ENCODE results near the gene PRR18.

Gene PRR18

DNA sequence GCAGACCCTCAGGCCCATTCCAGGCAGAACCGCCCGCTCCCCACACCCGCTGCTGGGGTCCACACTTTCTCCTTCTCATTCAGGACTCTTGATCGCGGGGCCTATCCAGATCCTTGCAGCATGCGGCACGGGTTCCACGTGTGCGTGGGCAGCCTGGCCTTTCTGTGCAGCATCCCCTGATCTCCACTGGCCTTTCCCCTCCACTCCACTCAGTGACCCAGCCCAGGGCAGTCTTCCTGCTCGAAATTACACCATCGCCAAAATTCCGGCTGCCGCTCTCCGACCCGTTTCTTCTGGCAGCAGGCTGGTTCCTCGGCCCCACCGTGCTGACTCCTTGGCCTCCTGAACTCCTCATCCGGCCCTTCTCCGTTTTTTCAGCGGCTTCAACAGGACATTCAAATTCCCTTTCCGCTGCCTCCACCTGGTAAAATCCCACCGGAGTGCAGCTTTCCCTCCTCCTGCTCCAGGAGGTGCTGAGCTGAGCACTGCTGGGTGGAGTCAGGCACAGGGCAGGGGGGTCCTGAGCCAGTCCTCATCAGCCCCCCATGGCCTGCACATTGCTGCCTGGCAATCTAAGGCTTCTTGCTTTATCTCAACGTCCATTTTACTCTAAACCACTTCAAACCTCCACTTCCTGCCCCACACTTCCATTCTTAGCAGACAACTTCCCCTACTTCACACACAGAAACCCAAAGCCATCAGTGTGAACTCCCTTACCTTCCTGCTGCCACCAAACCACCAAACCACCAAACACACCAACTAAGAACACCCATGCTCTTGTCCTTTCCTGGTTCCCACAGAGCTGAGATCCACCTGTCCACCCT, 25.2 kb upstream of the PRR18 start:
- DNase-seq: no peak

DNA sequence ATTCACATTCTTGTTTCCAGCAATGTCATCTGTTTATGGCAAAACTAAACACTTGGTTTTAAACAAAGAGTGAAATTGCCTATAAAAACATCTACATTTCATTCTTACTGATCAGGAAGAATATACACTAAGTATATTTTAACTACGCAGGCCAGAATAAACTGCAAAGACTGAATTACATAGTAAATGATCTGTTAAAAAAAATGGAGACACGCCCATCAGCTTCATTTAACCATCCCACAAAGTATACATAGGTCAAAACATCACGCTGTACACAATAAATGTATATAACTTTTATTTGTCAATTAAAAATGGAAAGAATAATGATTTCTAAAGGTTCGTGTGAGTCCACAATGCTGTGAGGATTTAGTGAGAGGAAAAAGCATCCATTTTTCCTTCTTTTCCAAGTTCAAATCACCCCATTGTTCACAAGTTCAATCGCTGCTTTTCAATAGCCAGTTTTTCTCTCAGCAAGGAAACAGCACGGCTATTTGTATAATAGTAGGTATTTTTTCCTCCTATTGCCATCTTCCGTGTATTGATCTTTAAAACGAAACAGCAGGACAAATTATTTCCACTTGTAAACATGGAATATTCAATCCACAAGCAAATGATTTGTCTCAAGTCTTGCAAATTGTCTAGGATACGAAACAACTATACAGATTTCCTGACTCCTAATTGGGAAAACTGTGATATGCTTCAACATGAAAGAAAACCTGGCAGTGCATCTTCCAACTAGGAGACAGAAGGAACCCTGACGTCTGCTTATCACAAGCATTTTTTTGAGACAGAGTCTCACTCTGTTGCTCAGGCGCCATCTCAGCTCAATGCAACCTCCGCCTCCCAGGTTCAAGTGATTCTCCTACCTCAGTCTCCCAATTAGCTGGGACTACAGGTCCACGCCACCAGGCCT, 23.6 kb upstream of the PRR18 start:
- no peak for DNase-seq

DNA sequence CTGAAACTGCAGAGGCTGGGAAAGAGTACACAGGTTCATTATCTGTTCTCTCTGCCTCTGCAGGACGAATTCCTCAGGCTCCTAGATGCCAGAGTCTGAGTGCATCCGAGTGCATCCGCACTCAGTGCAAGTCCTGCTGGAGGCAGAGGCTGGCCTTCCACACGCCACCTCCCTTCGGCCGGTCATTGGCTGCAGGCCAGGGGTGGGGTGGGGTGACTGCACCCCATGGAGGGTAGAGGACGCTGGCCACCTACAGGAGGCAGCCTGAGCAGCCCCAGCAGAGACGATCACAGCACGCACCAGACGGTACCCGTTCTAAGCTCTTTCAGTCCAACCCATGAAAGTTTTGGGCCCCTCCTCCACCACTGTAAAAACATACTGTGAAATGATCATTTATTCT, 22.4 kb upstream of the PRR18 start:
- DNase-seq: peak; percentile 60

DNA sequence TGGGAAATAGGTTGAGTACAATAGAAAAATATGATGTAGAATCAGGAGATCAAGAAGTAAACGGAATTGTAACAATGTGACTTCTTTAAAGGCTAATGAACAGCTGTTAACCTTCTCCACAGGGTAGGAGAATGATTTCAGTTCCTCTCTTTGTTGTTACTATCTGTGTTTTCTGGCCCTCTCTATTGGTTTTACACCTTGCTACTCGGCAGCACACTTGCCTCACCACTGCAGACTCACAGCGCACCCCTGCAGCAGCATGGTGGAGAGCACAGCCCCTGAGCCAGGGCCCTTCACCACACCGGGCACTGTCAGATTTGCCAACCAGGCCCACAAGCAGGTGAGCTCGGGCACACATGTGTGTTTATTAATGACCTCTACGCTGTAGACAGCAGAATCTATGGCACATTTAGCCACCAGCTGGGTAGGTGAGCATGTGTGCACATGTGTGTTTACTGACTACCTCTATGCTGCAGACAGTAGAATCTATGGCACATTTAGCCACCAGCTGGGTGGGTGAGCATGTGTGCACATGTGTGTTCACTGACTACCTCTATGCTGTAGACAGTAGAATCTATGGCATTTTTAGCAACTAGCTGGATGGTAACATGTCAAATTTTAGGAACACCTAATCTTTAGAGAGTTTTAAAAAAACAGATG, 17.3 kb upstream of the PRR18 start:
- DNase-seq: no peak

DNA sequence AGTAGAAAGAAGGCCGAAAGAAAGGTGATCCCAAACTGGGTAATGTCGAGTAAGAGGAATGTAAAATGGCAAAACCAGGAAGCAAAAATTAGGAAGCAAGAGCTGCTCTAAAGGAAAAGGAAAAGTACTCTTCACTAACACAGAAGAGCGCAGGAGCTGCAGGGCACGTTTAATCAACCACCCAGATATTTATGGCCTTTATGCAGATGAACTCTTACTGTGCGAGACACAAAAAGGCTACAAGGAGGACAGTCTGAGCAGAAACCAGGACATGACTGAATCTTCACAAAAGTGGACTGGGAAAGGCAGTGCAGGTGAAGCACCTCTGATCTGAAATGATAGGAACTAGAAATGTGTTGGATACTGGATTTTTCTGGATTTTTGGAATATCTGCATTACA, 15.2 kb upstream of the PRR18 start:
- no peak for DNase-seq

DNA sequence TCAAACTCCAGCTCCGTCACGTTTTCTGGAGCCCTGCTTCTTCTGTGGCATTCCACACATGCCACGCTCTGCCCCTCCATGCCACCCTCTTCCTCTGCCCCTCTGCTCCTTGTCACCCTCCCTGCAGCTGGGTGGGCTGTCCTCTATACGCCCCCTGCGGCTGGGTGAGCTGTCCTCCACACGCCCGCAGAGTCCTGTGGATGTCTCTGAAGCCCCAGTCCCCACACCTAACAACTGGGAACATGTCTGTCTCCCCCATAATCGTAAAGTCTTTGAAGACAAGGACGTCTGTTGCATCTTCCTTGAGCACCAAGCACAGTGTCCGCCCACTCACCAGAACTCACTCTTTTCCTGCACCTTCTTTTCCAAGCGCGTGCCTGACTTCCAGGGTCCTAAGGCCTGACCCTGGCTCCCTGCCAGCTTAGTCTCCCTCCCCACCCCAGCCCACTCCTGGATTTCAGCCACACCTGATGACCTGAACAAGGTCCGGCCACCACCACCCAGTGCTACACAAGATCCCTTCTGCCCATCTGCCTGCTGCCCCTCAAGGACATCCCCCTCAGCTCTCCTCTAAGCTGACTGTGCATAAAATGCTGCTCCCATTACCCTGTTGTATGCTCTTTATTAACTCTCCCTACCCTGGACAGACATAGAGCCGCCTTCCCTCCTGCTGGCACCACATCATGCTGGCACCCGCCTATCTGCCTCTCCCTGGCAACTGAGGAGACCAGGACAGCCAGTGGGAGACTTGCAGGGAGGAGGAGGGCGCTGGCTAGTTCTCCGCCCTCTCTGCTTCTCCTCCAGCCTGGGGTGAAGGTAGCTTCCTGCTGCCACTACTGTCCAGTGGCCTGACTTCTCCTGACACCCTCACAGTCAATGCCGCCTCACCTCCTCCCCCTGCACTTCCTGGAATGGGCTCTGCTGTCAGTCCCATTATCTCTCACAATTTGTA, 10.7 kb upstream of the PRR18 start:
- DNase-seq: no peak

DNA sequence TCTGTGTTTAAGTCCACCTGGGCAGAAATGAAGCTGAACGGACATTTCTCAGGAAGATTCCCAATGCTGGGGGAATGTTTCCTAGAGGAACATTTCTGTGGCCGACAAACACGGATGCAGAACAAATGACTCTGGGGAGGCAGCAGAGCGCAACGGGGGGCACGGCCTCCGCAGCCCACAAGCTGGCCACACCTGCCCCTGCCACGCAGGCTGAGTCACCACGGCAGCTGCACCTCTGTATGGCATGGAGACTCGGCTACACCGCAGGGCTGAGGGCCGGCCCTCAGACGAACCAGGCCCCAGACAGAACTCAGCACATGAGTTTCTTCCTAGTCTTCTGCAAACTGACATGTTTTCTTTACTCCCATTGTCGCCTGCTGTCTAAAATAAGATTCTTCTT, 10.0 kb upstream of the PRR18 start:
- DNase-seq: peak; percentile 79

DNA sequence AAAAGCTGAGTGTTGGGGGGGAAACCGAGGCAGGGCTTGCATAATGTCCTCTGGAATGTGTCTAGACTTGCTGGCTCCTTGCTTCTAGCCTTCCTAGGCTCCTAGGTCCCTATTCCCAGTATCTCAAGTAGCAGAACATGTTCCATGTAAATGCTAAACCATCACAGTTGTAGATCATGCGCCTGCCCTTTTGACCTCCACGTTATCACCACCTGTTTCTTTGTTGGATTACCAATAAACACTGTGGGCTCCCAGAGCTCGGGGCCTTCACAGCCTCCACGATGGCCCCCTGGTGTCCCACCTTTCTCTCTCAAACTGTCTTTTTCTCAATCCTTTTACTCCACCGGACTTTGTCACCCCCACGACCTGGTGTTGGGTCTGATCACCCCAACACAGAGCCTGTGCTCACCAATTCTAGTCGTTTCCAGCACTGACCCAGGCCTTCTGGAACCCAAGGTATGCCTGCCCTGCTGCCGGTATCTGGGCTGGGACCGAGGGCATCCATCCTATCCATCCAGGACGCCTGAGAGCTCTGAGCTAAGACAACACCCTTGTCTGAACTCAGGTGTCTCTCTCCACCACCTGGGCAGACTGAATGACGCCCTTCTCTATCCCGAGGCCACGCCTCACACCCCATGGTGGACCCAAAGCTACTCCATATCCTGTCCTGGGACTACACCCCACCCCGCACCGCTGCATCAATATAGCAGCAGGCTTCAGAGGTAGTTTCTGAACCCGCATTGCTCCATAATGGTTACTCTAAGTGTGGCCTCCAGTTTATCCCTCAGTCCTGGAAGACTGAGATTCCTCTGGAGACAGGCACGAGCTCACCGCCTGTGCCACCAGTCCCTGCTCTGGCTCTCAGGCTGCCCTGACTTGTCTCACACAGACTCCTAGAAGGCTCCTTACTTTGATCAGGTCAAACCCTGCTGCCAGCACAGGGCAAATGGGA, 9.3 kb upstream of the PRR18 start:
- DNase-seq: no peak

DNA sequence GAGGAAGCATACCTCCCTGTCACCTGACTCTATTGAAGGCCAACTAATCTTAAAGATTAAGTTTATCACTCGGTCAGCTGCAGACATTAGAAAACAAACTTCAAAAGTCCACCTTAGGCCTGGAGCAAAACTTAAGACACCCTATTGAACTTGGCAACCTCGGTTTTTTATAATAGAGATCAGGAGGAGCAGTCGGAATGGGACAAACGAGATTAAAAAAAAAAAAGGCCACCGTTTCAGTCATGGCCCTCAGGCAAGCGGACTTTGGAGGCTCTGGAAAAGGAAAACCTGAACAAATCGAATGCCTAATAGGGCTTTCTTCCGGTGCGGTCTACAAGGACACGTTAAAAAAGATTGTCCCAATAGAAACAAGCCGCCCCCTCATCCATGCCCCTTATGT, 7.2 kb upstream of the PRR18 start:
- DNase-seq: no peak

DNA sequence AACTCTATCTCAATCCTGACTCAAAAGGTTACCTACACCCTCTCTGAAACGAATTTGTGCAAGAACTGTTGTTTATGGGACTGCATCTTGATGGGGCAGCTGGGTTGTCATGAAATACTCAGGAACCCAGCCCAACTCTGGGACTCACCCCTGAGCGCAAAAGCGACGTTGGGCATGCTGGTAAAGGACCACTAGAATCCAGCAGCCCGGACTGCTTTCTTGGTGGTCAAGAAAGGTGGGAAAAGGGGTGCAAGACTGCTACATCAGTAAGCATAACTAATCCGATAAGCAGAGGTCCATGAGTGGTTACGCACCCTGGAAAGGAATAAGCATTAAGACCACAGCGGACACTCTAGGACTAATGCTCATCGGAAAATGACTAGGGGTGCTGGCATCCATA, 6.3 kb upstream of the PRR18 start:
- no peak for DNase-seq

DNA sequence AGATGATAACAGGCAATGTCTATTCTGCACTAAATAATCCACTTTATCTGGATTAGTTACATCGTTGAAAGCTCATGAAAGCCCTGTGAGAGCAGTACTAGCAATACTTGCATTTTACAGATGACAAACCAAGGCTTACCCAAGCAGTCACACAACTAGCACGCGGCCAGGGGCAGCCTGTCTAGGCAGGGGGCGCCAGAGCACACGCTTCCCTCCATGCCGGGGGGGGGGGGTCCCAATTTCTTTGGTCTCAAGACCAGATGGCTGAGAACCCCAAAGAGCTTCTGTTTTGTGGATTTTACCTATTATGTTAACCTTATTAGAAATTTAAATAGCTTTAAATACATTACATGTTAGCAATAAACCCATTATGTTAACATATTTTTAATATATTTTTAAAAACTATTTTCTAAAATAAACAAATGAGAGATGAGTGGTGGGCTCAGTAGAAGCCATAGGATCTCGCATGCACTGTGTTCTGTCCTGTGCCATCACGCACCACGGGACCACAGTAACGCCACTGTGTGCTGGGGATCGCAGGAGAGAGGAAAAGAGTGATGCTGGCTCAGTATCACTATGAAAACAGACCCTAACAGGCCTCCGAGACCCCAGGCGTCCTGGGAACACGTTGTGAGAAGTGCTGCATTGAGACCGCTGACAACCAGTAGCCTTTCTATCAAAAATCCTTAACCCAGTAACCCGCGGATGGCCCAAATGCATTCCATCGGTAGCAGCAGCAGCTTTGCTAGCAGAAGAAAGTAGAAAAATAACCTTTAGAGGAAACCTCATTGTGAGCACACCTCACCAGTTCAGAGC, 5.3 kb upstream of the PRR18 start:
- DNase-seq: peak; percentile 36

DNA sequence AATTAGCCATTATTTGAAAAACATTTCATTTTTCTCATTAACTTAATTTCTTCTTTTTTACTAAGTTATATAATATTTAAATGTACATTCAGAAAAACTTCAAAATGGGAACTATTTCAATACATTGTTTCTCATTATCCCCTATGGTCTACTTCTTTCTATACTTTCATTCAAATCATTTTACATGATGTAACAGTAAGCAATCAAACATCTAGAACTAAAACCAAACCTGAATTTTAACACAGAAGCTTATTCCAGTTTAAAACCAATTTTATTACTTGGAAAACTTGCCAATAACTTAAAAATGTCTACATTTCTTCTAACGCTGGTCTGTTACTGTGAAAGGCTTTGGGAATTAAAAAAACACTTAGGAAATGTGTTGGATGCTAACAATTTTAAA, 4.6 kb upstream of the PRR18 start:
- DNase-seq: no peak

DNA sequence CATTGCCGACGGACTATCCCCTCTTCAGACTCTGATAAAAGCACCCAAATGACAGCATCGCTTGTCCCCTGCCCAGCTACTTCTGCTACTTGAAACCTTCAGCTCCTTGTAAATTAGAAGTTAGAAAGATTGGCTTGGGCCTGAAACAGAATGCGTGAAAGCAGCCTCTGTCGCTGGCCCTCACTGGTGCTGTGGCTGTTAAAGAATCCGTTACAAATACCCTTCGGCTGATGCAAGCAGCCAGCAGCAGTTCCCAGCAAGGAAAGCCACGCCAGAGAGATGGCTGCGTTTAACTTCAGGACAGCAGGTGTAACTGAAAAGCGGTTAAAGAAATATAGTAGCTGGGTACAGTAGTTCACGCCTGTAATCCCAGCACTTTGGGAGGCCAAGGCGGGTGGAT, 2.4 kb upstream of the PRR18 start:
- no peak for DNase-seq

DNA sequence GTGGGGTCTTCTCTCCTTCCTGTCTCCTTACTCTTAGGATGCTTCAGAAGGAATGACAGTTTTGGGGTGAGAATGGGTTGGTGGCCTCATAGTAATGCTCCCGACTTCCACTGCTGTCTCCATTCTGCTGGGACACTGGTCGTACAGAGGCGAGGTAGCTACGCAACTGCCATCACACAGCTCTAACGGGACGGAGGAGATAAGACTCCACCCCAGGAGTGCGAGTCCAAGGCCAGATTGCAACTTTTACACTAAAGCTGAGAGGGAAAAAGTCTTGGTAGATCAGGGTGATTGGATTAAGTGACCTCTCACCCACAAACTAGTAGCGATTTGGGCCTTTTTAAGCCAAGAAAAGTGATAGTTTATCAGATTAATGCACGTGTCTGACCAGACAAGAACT, 1.8 kb upstream of the PRR18 start:
- DNase-seq: no peak

DNA sequence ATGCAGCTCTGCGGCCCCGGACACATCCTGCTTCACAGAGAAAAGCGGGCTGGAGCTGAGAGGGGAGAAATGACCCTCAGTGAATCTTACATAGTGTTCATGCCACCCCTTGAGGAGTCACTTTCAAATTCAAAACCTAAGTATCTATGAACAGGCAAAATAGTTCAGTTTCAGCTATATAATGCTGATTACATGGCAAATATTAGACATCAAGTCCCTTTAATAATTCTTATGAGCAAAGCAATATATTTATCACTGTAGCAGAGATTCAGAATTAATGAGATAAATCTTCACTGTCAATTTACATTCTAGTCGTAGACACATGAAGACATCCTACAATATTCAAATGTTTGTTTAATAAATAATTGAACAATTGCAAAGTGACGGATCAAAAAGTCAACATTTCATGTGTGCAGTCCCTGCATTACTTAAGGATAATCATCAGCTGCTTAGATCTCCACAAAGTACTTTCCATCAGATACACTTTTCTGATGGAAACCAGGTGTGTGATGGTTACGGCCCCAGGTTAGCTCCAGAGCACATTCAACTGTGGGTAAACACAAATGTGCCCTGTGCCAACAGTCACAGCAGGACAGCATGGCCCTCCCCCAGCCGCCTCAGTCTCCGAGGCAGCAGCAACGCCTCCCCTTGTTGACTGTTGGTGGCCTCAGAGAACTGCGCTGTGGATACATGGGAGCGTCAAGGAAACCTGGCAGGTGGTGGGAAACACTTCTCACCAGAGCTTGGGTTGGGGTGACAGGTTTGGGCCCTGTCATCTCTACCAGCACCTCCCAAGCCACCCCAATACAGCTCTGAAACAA, 787 bp upstream of the PRR18 start:
- no peak for DNase-seq

DNA sequence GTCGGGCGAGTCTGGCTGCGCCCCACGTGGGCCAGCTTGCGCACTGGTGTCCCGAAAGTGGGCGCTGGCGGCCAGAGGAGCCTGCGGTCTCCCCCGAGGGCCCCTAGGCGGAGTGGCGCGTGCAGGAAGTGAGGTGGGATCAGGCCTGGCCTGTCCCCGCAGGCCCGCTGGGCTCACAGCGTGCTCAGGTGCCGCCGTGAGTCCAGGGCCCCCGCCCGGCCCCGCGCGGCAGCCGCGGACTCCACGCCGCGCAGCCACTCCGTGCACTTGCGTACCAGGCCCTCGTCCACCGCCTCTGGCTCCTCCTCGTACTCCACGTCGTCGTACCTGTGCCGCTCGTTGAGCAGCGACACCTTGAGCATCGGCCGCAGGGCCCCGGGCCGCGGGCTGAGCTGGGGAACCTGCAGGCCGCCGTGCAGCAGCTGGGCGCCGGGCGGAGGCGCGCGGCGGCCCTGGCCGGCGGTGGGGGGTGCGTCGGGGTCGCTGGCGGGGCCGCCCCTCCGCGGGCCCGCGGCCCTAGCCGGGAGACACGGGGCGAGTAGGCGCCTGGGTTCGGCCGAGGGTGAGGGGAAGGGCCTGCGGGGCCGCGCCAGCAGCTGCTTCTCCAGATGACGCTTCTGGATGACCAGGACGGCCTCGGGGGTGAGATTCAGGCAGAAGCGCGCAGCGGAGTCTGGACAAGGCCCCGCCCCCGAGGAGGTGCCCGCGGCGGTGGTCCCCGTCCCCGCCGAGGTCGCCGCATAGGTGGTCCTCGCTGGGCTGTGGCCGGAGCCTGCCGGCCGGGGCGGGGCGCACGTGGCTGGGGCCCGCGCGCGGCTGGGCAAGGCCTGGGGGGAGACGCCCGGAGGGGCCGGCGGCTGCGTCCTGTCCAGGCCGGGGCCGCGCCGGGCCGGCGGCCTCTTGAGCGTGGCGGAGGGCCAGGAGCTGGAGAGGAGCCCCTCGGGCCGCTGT, 835 bp downstream of the PRR18 start:
- DNase-seq: no peak

DNA sequence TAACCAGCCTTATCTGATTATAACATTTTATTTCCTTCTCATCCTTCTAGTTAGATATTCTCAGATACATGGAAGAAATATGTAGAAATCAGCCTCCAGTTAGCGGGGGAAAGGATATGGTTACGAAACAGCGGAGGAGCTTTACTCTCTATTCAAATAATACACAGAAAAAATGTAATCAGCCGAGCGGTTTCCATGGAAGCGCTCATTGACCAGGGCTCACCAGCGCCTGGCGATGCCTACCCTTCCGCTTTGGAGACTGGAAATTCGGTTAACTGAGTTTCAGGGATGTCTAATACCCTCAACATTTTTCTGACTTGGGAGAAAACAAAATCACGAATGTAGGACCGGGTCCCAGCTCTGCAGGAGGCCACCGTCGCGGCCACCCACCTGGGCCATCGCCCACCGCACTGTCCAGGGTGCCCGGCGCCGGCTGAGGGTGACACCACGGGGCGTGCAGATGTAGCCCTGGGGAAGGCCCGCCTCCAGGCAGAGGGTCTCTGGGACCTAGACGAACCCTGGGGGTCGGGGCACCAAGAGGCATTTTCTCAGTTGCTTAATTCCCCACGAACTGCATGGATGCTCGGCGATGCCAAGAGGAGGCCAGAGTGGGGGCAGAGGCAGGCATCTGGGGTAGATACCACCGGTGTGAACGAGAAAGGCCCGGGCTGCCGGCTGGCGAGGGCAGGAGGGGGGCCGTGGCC, 1.7 kb downstream of the PRR18 start:
- DNase-seq: no peak

All from kidney glomerular epithelial cell (primary cell).